WERI-Rb-1 (cell line): ENCODE data around the gene TKT.

Experiments
- DNase-seq: peaks from one replicate; pipeline ENCODE4 v3.0.0-alpha.2; 2020
- H3K27ac ChIP-seq: fragments of 250-450 bp; sonication (Bioruptor Pico); 2 replicates; pipeline ENCODE4 v1.5.1; 2020; ENCODE audit warnings: mild to moderate bottlenecking, moderate library complexity
- H3K27me3 ChIP-seq: fragments of 250-450 bp; sonication (Bioruptor Pico); 2 replicates; pipeline ENCODE4 v1.5.1; 2021; ENCODE audit warnings: mild to moderate bottlenecking, low read depth, moderate library complexity; ENCODE audit not compliant: insufficient read depth, severe bottlenecking
- H3K36me3 ChIP-seq: fragments of 250-450 bp; sonication (Bioruptor Pico); 2 replicates; pipeline ENCODE4 v1.5.1; 2020; ENCODE audit warnings: mild to moderate bottlenecking, moderate library complexity
- H3K4me3 ChIP-seq: 2 replicates; pipeline ENCODE4 v1.5.1; 2011; ENCODE audit warnings: low read depth, mild to moderate bottlenecking, control low read depth, low read length
- H3K9me3 ChIP-seq: fragments of 250-450 bp; sonication (Bioruptor Pico); 2 replicates; pipeline ENCODE4 v1.5.1; 2021; ENCODE audit warnings: mild to moderate bottlenecking, moderate library complexity; ENCODE audit not compliant: severe bottlenecking
- CTCF ChIP-seq: IDR thresholded peaks from 2 replicates; pipeline ENCODE4 v1.5.1; 2011; ENCODE audit warnings: low read depth, mild to moderate bottlenecking, control low read depth, inconsistent platforms, low read length

TKT gene

GRCh38 chr3:53188720-53189119 is 67.1 kb downstream of the TKT start:
- no peak for TF ChIP-seq CTCF
- Histone ChIP-seq H3K27me3 (no peaks in the 10 kb centered on the region), H3K36me3 (peaks cover 22% of the 10 kb centered on the region), H3K4me3 (no peak overlapping the region), H3K9me3 (no peaks in the 10 kb centered on the region), H3K27ac (no peak overlapping the region)
- DNase-seq, result no peak

DNA sequence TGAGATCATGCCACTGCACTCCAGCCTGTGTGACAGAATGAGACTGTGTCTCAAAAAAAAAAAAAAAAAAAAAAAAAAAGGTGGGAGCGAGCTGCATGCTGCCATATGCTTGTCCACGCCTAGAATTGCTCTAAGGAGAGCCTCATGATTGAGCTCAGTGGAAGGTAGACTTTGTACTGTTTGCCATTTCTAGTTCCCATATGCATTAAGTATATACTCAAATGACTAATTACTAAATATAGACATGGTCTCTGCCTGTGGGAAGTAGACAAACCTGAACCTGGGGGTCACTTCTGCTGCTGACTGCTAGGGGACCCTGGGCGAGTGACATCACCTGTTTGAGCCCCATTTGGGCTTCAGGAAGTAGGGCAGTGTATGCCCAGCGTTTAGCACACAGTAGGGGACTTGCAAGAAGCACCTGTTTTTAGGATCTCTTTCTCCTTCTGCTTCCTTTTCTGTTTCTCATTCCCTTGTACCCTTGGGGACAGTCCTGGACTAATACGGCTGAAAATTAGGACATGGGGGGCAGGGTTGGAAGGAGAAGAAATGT is 67.6 kb downstream of the TKT start:
- TF ChIP-seq CTCF, result no peak

DNA sequence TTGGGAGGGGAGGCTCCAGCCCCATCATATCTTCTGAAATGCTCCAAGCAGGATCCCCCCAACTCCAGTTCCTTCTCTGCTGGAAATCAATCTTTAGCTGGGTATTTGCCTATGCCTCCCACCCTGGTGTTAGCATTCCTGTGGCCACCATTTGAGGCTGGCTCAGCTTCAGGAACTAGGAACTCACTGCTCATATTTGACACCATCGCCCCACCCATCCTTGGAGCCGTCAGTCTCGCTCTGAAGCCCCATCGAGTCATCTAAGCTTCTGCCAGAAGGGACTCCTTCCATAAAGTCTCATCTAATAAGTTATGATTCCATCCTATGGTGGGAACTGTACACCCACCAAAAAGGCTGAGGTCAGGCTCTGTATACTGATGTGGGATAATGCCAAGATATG is 68.4 kb downstream of the TKT start:
- TF ChIP-seq CTCF, result no peak
- H3K27ac ChIP-seq, result no peak overlapping the region
- H3K27me3 ChIP-seq, result no peaks in the 10 kb centered on the region
- no peak overlapping the region for H3K4me3 ChIP-seq
- peaks cover 27% of the 10 kb centered on the region for H3K36me3 ChIP-seq
- no peak for DNase-seq
- H3K9me3 ChIP-seq, result no peaks in the 10 kb centered on the region

More for the DNA sequence above, 67.6 kb downstream of the TKT start:
- Histone ChIP-seq H3K36me3 (peaks cover 27% of the 10 kb centered on the region), H3K27ac (no peak overlapping the region), H3K27me3 (no peaks in the 10 kb centered on the region), H3K9me3 (no peaks in the 10 kb centered on the region), H3K4me3 (no peak overlapping the region)
- no peak for DNase-seq

DNA sequence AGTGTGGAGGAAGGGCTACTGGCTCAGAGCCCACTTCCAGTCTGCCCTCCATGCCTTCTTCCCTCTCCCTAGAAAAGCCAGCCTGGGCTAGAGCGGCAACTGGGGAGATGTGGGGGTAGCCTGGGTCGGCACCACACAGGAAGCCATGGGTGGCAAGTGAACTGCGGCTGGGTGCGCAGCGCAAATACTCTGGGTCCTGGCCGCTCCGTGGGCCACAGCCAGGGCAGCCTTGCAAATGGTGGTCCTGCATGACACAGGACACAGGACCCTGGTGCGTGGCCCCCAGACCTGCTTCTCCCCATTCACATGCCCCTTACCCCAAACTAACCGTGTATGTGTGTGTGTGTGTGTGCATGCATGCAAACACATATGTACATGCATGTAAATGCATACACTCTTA is 69.1 kb downstream of the TKT start:
- Histone ChIP-seq H3K27me3 (no peaks in the 10 kb centered on the region), H3K4me3 (no peak overlapping the region), H3K27ac (no peak overlapping the region), H3K36me3 (peaks cover 26% of the 10 kb centered on the region), H3K9me3 (no peaks in the 10 kb centered on the region)
- no peak for TF ChIP-seq CTCF
- DNase-seq, result no peak

GRCh38 chr3:53185761-53186465 is 69.9 kb downstream of the TKT start:
- Histone ChIP-seq H3K36me3 (peaks cover 28% of the 10 kb centered on the region), H3K9me3 (no peaks in the 10 kb centered on the region), H3K27me3 (no peaks in the 10 kb centered on the region), H3K27ac (no peak overlapping the region), H3K4me3 (no peak overlapping the region)
- DNase-seq, result no peak
- TF ChIP-seq CTCF, result no peak

DNA sequence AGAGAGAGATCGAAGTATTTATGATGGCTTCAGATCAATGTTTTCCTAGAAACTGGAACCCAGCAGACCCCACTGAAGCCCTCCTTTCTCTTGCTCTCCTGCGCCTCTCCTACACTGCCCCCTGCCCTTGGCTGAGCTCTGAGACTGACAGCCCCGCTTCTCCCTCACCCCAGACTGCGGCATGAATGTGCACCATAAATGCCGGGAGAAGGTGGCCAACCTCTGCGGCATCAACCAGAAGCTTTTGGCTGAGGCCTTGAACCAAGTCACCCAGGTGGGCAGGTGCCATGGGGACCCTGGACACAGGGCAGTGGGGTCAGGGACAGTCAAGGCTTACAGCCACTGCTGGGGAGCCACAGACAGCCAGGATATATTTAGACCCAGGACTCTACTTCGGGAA is 71.1 kb downstream of the TKT start:
- Histone ChIP-seq H3K9me3 (no peaks in the 10 kb centered on the region), H3K27ac (no peak overlapping the region), H3K27me3 (no peaks in the 10 kb centered on the region), H3K4me3 (no peak overlapping the region), H3K36me3 (peaks cover 24% of the 10 kb centered on the region)
- DNase-seq, result no peak
- TF ChIP-seq CTCF, result no peak
